Brain microvascular endothelial cell (primary cell): ENCODE data around the gene TDRD1.

Experiments
- DNase-seq: peaks from one replicate; pipeline ENCODE4 v3.0.0-alpha.2; 2020
- H3K27ac ChIP-seq: fragments of 250-450 bp; sonication (Bioruptor Pico); 2 replicates; pipeline ENCODE4 v1.5.1; 2020; ENCODE audit warnings: mild to moderate bottlenecking, moderate library complexity
- H3K27me3 ChIP-seq: fragments of 250-450 bp; sonication (Bioruptor Pico); replicated peaks from 2 replicates; pipeline ENCODE4 v1.5.1; 2020; ENCODE audit warnings: mild to moderate bottlenecking
- H3K36me3 ChIP-seq: fragments of 250-450 bp; sonication (Bioruptor Pico); replicated peaks from 2 replicates; pipeline ENCODE4 v1.5.1; 2020; ENCODE audit warnings: mild to moderate bottlenecking
- H3K4me3 ChIP-seq: 2 replicates; pipeline ENCODE4 v1.5.1; 2011; ENCODE audit warnings: low read depth, mild to moderate bottlenecking, control low read depth, low read length, moderate library complexity
- in situ Hi-C: cut with HindIII; loops from 2 replicates; pipeline ENCODE4 v1.10.0; 2017; ENCODE audit warnings: low sequenced_read_pairs, low pct_ligation_motif_present
- TF ChIP-seq, protein P1 (sequence below): IDR thresholded peaks from 2 replicates; pipeline ENCODE4 v1.5.1; 2011; ENCODE audit warnings: low read depth, mild to moderate bottlenecking, moderate library complexity, low read length, control low read depth, inconsistent platforms; ENCODE audit errors: missing control alignments

Gene TDRD1

DNA sequence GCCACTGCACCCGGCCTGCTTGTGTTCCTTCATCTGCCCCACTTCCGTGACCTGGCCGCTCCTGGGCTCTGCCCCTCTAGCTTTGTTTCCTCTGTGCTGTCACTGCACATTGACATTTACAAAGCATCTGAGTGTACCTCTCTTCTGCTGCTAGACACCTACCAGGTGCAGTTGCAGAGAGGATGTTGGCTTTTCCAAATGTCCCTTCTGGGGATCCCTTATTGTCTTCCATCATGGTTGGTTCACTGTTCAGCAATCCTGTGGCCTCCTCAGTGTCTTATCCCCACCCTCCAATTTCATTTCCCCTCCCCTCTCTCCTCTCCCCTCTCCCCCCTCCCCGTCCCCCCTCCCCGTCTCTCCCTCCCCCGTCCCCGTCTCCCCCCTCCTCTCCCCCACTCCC is 73.7 kb downstream of the TDRD1 start:
- Histone ChIP-seq H3K36me3 (no peaks in the 10 kb centered on the region), H3K27ac (no peak overlapping the region), H3K27me3 (no peaks in the 10 kb centered on the region), H3K4me3 (no peak overlapping the region)
- DNase-seq = no peak
- in situ Hi-C loops = no loop called here
- TF ChIP-seq, protein P1, sequence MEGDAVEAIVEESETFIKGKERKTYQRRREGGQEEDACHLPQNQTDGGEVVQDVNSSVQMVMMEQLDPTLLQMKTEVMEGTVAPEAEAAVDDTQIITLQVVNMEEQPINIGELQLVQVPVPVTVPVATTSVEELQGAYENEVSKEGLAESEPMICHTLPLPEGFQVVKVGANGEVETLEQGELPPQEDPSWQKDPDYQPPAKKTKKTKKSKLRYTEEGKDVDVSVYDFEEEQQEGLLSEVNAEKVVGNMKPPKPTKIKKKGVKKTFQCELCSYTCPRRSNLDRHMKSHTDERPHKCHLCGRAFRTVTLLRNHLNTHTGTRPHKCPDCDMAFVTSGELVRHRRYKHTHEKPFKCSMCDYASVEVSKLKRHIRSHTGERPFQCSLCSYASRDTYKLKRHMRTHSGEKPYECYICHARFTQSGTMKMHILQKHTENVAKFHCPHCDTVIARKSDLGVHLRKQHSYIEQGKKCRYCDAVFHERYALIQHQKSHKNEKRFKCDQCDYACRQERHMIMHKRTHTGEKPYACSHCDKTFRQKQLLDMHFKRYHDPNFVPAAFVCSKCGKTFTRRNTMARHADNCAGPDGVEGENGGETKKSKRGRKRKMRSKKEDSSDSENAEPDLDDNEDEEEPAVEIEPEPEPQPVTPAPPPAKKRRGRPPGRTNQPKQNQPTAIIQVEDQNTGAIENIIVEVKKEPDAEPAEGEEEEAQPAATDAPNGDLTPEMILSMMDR = no peak

DNA sequence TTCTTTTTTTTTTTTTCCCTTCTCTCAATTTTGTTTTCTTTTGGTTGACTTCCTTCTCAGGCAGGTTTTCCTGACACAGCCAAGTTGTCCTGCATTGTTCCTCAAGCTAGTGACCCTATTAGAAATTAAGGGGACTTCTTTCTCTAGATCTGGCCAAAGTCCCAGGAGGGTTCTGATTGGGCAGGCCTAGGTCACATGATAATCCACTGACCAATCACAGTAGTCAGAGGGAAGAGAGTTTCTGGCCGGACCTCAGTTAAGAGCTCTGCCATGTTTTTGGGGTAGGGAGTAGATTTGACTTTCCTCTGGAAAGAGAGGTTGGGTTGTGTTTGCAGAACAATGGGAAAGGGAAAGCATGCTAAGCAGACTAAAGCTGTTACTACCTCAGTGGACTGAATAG is 76.1 kb downstream of the TDRD1 start:
- Histone ChIP-seq H3K27ac (no peak overlapping the region), H3K4me3 (no peak overlapping the region), H3K36me3 (no peaks in the 10 kb centered on the region), H3K27me3 (no peaks in the 10 kb centered on the region)
- in situ Hi-C loops = no loop called here
- no peak for DNase-seq
- TF ChIP-seq, protein P1 = no peak

DNA sequence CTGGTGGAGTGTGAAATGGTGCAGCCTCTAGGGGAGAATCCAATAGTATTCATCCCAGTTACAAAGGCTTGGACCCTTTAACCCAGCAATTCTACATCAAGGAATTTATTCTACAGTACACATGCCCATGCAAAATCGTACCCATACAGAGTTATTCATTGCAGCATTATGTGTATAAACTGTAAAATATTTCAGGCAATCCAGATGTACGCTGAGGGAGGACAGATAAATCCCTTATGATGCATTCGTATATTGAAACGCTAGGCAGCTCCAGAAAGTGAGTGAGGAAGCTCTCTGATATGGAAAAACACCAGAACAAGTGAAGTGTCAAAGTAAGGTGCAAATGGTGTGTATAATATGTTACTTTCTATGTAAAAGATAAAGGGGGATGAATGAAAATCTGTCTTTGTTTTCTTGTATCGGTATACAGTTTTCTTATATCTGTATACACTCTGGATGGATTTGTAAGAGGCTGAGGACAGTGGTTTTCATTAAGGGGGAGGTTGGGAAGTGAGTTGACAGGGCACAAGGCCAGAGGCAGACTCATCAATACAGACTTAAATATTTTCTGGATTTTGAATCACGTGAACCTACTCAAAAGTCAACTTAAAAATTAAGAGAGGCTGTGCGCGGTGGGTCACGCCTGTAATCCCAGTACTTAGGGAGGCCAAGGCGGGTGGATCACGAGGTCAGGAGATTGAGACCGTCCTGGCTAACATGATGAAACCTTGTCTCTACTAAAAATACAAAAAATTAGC is 77.0 kb downstream of the TDRD1 start:
- H3K27me3 ChIP-seq = no peaks in the 10 kb centered on the region
- in situ Hi-C loops = no loop called here
- DNase-seq = no peak
- no peak overlapping the region for H3K4me3 ChIP-seq
- TF ChIP-seq, protein P1 = no peak
- H3K27ac ChIP-seq = no peak overlapping the region
- no peaks in the 10 kb centered on the region for H3K36me3 ChIP-seq

DNA sequence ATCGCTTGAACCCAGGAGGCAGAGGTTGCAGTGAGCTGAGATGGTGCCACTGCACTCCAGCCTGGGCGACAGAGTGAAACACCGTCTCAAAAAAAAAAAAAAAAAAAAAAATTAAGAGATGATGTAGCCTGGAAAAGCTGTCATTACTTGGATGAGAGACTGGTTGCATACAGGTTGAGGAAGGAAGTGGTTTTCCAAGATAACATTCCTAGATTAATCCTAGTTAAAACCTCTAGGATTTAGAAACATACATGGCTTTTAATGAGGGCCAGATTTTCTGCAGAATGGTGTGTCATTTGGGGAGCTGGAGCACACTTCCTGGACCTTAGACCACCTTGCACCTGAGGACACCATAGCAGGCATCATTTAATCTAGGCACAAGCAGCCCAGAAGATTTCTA is 77.7 kb downstream of the TDRD1 start:
- in situ Hi-C loops = no loop called here
- no peak for DNase-seq
- no peak overlapping the region for H3K4me3 ChIP-seq

DNA sequence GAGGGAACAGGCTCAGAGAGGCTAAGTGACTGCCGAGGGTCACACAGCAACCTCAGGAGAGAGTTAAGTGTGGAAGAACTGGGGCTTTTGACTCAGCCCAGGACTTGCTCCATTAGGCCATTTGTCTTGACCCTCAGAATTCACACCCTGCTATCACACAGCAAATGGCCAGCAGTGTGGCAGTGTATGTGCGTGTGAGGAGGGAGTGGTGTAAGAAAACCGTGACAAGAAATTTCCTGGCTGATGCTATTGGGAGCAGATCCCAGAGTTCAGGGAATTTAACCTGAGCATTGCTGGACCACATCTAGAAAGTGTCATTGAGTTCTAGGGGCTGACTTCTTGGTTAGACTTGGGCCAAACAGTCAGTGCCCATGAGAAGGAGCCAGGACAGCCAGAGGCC is 78.3 kb downstream of the TDRD1 start:
- in situ Hi-C loops = no loop called here
- TF ChIP-seq, protein P1 = no peak

More for the DNA sequence above, 77.7 kb downstream of the TDRD1 start:
- H3K27ac ChIP-seq = no peak overlapping the region
- H3K36me3 ChIP-seq = no peaks in the 10 kb centered on the region
- H3K27me3 ChIP-seq = no peaks in the 10 kb centered on the region
- TF ChIP-seq, protein P1 = no peak

More for the DNA sequence above, 78.3 kb downstream of the TDRD1 start:
- no peak overlapping the region for H3K27ac ChIP-seq
- H3K4me3 ChIP-seq = no peak overlapping the region
- H3K27me3 ChIP-seq = no peaks in the 10 kb centered on the region
- no peak for DNase-seq
- no peaks in the 10 kb centered on the region for H3K36me3 ChIP-seq
